ENCODE results near the gene ASTN2.

The ASTN2 gene

GRCh38 chr9:116661037-116661954 is 753.6 kb downstream of the ASTN2 start:
- DNase-seq (ENCODE audit: low spot score), result peak; percentile 49

GRCh38 chr9:116658265-116658664 is 756.6 kb downstream of the ASTN2 start:
- DNase-seq (ENCODE audit: low spot score), result no peak

DNA sequence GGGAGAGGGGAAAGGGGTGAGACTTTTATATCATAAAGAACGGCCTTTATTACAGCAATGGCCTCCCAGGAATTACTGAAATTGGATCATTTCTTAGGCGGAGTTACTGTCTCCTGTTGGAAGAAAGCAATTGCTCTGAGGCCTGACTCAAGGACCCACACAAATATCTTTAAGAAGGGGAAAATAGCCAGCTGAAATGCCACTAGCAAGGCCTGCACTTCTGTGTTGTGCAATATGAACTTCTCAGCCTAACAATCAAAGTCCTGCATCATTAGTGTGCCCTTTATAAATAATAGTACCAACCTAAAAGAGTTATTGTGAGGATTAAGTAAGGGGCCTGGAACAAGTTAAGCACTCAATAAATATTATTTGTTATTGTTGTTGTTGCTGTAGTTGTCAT is 757.9 kb downstream of the ASTN2 start:
- no peak for DNase-seq (ENCODE audit: low spot score)

DNA sequence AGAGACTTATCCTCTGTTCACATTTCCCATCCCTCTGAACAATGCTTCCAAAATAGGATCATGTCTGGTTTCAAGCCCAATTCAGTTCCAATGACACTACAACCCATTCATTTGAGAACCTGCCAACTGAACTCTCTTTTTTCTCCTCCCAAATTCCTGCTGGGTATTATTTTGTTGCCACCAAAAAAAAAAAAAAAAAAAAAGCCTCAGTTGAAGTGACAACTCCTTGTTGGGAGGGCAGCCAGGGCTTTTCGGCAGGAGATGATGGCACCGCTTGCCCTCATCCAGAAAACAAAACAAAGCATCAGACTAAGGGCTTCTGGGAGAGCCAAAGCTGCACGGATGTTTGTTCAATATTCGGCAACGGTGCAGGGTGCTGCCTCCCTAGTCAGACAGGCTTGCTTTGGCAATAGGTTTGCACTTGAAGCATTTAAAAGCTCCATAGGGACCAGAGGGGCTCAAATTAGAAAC is 758.3 kb downstream of the ASTN2 start:
- no peak for DNase-seq (ENCODE audit: low spot score)

DNA sequence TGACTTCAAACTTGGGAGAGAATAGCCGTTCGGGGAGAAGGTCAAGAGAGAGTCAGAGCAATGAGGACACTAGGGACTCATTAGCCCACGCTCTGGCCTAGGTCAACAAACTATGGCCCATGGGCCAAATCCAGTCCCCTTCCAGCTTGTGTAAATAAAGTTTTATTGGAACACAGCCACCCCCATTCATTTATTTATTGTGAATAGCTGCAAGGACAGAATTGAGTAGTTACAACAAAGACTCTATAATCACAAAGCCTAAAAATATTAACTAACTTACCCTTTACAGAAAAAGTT is 760.9 kb downstream of the ASTN2 start:
- DNase-seq (ENCODE audit: low spot score), result no peak

- no peak for DNase-seq (ENCODE audit: low spot score)
These were observed 761.4 kb downstream of the ASTN2 start for GRCh38 chr9:116653348-116654058.

GRCh38 chr9:116647515-116647809 is 767.4 kb downstream of the ASTN2 start:
- DNase-seq (ENCODE audit: low spot score), result no peak

GRCh38 chr9:116646661-116647514 is 768.0 kb downstream of the ASTN2 start:
- DNase-seq (ENCODE audit: low spot score), result no peak

- DNase-seq (ENCODE audit: low spot score), result no peak
These were observed 770.7 kb downstream of the ASTN2 start for GRCh38 chr9:116644091-116644688.

DNA sequence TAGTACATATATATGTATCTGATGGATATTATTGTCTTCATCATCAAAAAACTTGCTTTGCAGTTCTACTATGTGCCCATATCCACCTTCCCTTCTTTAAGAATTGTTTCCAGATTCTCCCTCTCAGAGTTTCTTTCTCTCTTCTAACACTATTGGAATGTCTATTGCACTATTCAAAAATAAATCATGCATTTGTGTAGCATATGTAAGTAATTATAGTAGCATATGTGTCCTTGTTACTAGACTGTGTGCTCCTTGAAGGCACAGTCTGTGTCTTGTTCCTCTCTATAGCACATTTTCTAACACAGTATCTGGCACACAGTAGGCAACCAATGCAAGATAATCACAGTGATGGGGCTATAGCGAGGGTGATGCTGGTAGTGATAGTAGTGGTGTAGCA is 771.2 kb downstream of the ASTN2 start:
- no peak for DNase-seq (ENCODE audit: low spot score)

GRCh38 chr9:116641292-116642059 is 773.4 kb downstream of the ASTN2 start:
- no peak for DNase-seq (ENCODE audit: low spot score)

- DNase-seq (ENCODE audit: low spot score), result peak; percentile 34
These were observed 775.6 kb downstream of the ASTN2 start for GRCh38 chr9:116639251-116639741.

DNA sequence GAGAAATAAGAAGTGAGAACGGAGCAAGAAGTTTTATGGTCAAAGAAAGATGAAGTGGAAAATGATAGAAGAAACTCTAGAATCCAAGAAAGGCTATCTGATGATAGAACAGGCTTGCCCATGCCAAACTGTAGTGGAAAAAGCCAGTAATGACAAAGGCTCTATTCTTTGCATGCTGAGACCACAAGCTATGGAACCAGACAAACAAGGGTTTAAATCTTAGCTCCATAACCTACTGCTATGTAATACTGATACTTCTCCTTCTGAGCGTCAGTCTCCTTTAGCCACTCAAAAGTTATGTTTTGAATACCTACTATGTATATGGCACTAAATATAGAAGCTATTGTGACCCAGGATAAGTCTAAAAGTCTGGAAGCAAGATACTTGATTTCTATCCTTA is 778.9 kb downstream of the ASTN2 start:
- no peak for DNase-seq (ENCODE audit: low spot score)

DNA sequence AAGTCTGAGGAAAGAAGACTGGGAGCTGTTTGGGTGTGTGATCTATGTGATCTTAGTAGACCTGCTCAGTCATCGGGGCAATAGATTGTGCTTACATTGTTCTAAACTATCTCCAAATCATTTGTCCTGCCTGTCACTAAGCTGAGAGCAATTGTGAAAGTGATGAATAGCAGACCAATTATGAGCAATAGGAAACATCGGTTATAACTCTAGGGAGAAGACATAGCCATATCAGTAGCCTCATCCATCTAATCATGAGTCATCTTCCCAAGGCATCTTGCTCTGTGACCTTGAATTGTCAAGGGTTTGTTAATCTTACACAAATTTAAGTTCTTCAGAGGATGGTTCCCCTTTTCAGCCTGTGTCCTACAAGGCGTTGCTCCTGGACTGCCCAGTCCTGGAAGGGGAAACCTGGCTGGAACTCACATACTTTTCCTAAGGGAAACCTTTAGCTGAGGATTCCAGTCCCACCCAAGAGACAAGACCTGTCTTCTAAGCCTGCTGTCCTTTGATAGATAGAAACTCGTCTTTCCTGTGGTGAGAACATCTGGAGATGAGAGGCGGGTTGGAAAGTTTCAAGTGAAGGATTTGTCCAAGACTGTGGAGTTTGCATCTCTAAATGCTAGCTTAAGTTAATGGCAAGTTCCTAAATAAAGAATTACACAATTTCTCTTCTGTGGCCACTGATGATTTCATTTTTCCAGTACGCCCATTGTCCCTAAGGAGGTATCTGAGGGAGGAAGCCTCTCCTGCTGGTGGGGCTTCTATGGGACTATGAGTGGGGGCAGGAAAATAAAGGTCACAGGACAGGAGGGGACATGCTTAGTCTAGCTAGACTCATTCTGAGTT is 781.6 kb downstream of the ASTN2 start:
- peak; percentile 35 for DNase-seq (ENCODE audit: low spot score)

GRCh38 chr9:116629634-116630033 is 785.2 kb downstream of the ASTN2 start:
- no peak for DNase-seq (ENCODE audit: low spot score)

DNA sequence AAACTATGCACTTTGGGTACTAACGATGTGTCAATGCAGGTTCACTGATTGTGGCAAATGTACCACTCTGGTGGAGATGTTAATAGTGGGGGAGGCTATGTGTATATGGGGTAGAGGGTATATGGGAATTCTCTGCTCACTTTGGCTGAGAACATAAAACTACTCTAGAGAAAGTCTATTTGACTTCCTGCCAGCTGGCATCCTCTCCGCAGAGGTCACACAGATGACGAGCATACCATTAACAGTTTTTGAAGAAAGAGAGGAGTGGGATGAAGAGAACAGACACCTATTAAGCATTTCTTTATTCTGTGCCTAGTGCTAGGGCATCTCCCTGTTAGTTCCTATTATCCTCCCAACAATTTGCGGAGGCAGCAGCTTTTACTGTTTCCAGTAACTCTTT is 786.1 kb downstream of the ASTN2 start:
- DNase-seq (ENCODE audit: low spot score), result no peak

- no peak for DNase-seq (ENCODE audit: low spot score)
These were observed 787.4 kb downstream of the ASTN2 start for GRCh38 chr9:116627433-116627832.

- DNase-seq (ENCODE audit: low spot score), result no peak
These were observed 788.1 kb downstream of the ASTN2 start for GRCh38 chr9:116626762-116627161.

GRCh38 chr9:116623715-116624114 is 791.1 kb downstream of the ASTN2 start:
- no peak for DNase-seq (ENCODE audit: low spot score)

GRCh38 chr9:116617389-116617788 is 797.5 kb downstream of the ASTN2 start:
- DNase-seq (ENCODE audit: low spot score), result no peak
